ENCODE data around the gene FSIP1.

Gene FSIP1

DNA sequence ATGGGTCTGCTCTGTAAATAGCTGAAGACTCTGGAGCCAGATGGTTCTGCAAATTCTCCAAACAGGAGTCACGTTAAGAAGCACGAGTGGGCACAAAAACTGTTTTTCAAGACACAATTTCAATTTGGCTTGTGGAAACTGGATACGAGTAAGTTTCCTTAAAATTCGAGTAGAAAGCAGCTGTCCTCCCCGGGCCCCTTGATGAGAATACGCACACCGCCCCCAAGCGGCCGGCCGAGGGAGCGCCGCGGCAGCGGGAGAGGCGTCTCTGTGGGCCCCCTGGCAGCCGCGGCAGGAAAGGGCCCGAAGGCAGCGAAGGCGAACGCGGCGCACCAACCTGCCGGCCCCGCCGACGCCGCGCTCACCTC, 202.5 kb downstream of the FSIP1 start:
- TF ChIP-seq CTCF (IDR thresholded peaks at IDR 0.05; ENCODE audit: low read depth, low read length) = peak; percentile 87
- DNase-seq (ENCODE audit: extremely low read depth, low read depth) = peak; percentile 97

DNA sequence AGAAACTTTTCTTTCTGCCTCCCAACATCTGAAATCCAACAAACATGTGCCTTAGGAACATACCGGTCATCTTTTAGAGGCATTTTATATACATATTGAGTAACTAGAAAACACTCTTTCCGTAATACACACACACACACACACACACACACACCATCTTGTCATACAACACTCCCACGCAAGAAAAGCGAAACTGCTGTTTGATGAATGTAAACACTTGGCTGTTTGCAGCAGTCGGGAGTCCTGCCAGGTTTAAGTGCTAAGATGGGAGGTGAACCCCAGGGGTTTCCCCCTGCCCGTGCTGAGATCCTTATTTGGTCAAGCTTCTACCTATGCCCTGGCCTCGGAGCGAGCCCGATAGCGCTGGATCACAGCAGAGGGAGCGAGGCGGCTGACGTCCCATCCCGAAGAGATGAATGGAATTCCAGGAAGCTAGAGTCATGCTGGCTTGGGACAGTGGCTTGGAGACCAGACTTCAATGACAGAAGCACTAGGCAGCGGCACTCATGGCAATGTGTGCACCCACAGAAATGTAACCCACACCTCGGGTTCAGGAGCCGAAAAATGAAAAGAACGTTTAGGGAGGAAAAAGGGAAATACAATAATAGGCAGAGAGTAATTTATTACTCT, 203.0 kb downstream of the FSIP1 start:
- DNase-seq (ENCODE audit: extremely low read depth, low read depth) = peak; percentile 89
- TF ChIP-seq CTCF (IDR thresholded peaks at IDR 0.05; ENCODE audit: low read depth, low read length) = no peak

DNA sequence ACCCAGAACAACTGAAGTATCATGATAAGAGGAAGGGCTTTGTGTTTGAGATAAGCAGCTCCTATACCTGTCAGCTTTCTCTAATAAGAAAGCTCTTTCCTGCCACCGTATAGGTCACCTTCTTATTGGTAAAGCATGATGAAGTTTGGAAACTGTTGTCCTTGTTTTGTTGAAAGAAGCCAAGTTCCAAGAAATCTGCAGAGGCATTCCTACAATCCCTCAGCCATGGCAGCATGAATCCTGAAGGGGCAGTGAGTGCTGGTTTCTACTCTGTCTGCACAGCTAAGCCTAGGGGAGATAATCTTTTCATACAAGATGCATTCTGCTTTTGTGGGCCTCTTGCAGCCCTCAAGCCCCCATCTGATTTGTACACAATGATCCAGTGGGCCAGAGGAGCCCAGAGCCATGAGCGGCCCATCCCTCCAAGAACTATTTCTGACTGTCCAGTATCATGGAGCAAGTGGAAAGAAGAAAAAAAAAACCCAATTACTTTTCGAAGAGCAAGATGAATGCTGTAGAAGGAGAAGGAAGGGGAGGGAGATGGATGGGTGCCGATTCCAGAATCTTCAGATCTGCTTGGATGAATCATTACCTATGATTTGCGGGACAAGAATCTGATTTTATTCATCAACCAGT, 203.7 kb downstream of the FSIP1 start:
- DNase-seq (ENCODE audit: extremely low read depth, low read depth) = peak; percentile 15

DNA sequence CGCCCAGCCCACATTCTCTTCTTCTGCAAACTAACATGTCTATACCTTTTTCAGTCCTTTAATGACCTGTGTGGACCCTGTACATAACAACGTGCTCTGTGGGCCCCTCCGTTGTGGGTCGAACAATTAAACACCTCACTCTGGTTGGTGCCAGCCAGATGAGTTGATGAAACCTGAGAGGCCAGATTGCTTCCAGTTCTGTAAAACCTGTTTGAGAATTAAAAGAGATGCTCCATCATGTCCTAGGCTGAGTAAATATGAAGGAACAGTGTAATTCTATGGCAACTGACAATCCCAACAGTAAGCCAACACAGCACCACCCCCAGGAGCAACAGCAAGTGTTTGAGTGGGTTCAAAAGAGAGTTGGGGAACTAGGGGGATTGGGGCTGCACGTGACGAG, 207.5 kb downstream of the FSIP1 start:
- DNase-seq (ENCODE audit: extremely low read depth, low read depth) = no peak
- TF ChIP-seq CTCF (IDR thresholded peaks at IDR 0.05; ENCODE audit: low read depth, low read length) = no peak

More for the DNA sequence above, 203.7 kb downstream of the FSIP1 start:
- peak; percentile 30 for TF ChIP-seq CTCF (IDR thresholded peaks at IDR 0.05; ENCODE audit: low read depth, low read length)

DNA sequence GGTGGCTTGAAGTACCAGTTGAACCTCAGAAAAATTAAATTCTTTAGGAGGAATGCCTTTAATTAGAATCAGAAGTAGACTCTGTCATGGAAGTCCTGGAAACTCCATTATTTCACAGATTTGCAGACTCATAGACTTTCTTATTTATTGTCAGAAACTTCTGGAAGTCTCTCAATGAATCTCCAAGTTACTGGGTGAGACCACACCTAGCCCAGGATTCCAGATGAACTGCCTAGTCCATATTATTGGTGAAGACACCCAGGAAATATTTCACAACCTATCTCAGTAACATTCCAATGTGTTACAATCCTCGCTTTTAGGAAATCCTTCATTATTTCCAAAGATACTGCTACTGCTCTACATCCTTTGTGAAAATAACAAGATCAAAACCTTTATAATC, 208.2 kb downstream of the FSIP1 start:
- no peak for TF ChIP-seq CTCF (IDR thresholded peaks at IDR 0.05; ENCODE audit: low read depth, low read length)
- DNase-seq (ENCODE audit: extremely low read depth, low read depth) = no peak

DNA sequence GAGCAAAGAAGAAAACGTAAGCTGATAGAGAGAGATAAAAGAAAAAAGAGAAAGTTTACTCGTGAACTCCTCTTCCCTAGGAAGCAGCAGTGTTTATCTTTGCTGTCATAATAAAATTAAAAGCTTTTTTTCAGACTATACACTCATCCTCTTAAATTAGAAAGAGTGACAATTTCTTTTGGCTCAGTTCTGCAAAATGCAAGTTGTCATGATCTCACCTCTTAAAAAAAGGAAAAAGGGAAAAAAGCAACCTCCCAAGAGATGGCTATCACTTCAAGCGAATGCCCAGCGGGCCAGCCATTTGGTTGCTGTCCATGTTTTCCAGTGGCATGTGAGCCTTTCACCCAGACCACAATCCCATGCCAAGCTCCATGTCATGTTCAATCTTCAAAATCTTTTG, 208.8 kb downstream of the FSIP1 start:
- no peak for TF ChIP-seq CTCF (IDR thresholded peaks at IDR 0.05; ENCODE audit: low read depth, low read length)
- no peak for DNase-seq (ENCODE audit: extremely low read depth, low read depth)

DNA sequence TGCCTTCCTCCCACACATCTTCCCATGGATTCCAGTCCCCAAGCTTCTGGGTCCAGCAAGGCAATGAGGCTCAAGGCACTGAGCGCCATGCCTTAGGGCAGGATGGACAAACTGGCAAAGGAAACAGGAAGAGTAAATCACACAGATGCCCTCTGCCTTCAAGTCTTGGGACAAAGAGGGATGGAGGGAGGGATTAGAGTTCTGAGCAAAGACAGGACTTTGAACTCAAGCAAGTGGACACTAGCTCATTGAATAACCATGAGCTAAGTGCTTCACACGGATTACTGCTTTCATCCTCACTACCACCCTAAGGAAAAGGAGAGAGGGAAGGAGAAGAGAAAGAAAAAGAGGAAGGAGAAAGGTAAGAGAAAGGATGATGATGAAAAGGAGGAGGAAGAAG, 209.4 kb downstream of the FSIP1 start:
- no peak for TF ChIP-seq CTCF (IDR thresholded peaks at IDR 0.05; ENCODE audit: low read depth, low read length)
- DNase-seq (ENCODE audit: extremely low read depth, low read depth) = no peak
